GM10248 (cell line): Measurements from ENCODE around the gene MCM3AP.

Experiments
- CTCF ChIA-PET: fragments of 300-600 bp; sonication (Branson Sonifier 250); formaldehyde crosslinking; extraction: SDS; loops from one replicate; lab custom pipeline; 2021; ENCODE audit warnings: antibody characterized with exemption; lab: Yijun Ruan, JAX
- POLR2A ChIA-PET: fragments of 350-650 bp; sonication (Branson Sonifier 250); formaldehyde crosslinking; extraction: SDS; loops from one replicate; lab custom pipeline; 2020; ENCODE audit warnings: antibody characterized with exemption; lab: Yijun Ruan, JAX
- DNase-seq: peaks from one replicate; pipeline ENCODE4 v3.0.0; 2012; ENCODE audit errors: extremely low spot score
- CTCF ChIP-seq: IDR thresholded peaks from 2 replicates; pipeline ENCODE4 v1.5.1; 2012; ENCODE audit warnings: mild to moderate bottlenecking, low read depth; ENCODE audit errors: extremely low read depth, missing control alignments, control extremely low read depth

Gene MCM3AP

GRCh38 chr21:46248422-46248782 lies 37.0 kb downstream of the MCM3AP start:
- ChIA-PET POLR2A (no interaction called here), CTCF (interaction anchor here (1.2 to 1.7 kb wide), 2 partner anchors 18 to 24 kb away, joined by 4 read pairs; no protein-coding TSS in a partner anchor)
- TF ChIP-seq CTCF: no peak
- DNase-seq: no peak

GRCh38 chr21:46247699-46248421 lies 37.6 kb downstream of the MCM3AP start:
- CTCF ChIA-PET: interaction anchor here (1.1 to 1.7 kb wide), 3 partner anchors 17 to 30 kb away, joined by 3 to 4 read pairs (median 4); no protein-coding TSS in a partner anchor
- no peak for TF ChIP-seq CTCF
- POLR2A ChIA-PET: interaction anchor here (0.6 kb wide), 1 partner anchor 311 kb away, joined by 3 read pairs; no protein-coding TSS in a partner anchor
- DNase-seq: no peak

DNA sequence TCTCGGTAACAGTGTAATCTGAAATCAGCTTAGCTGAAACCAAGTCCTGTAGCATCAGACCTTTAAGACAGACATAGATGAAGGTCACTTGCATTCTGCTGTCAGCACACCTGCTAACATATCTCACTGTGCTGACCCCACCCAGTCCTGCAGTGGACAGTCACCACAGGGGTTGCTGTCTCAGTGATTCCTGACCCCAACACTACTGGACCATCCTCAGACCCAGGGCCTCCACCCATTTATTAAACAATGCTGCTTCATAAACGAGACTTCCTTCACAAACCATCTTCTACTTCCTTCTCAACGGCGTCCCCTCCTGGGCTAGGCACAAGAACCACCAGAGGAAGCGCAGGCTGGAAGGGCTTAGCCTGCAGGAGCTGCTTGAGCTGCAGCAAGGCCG lies 39.1 kb downstream of the MCM3AP start:
- no peak for DNase-seq
- ChIA-PET POLR2A (no interaction called here), CTCF (interaction anchor here (1.4 kb wide), 1 partner anchor 103 kb away, joined by 3 read pairs; no protein-coding TSS in a partner anchor)
- TF ChIP-seq CTCF: no peak

- ChIA-PET POLR2A (no interaction called here), CTCF (interaction anchor here (1.4 to 1.8 kb wide), 2 partner anchors 15 to 102 kb away, joined by 3 to 6 read pairs; no protein-coding TSS in a partner anchor)
- TF ChIP-seq CTCF: no peak
- no peak for DNase-seq
Observed at GRCh38 chr21:46245213-46245915, 40.0 kb downstream of the MCM3AP start.

DNA sequence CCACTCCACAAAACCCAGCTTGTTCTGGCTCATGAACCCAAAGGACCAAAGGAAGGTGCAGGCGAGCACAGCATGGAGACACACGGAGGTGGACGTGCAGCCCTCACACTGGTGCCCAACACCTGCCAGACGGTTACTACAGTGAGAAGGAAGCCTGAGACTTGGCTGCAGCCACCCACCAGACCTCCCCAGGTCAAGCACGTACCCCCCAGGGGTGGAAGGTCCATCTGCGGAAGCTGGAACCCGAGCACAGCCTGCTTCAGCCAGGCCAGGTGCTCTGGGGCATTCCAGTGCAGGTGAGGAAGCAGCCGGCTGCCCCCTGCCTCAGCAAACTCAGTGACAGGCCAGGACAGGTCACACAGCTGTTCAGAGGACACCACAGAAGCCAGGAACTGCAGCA lies 40.8 kb downstream of the MCM3AP start:
- TF ChIP-seq CTCF: no peak
- CTCF ChIA-PET: interaction anchor here (1.8 kb wide), 1 partner anchor 14 kb away, joined by 6 read pairs; no protein-coding TSS in a partner anchor
- POLR2A ChIA-PET: no interaction called here
- DNase-seq: no peak

DNA sequence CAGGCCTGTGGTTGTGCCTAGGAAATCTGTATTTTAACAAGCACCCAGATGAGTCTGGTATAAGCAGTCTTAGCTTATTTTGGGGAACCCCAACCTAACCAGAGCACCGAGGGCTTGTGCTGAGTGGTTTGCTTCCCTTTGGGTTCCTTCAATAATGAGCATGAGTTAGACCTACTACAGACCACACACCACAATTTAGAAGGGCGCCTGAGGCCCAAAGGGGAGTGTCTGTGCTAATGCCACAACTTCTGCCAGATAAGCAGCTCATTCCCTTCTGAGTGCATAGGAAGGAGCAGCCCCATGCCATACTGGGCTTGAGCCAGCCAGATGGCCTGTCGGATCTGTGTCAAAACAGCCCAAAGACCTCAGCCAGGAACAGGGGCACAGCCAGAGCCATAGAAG lies 41.5 kb downstream of the MCM3AP start:
- TF ChIP-seq CTCF: no peak
- no peak for DNase-seq
- POLR2A ChIA-PET: no interaction called here
- CTCF ChIA-PET: interaction anchor here (1.8 to 2.1 kb wide), 2 partner anchors 9 to 13 kb away, joined by 6 to 10 read pairs; no protein-coding TSS in a partner anchor
